ENCODE results near the gene SIX5. TPM values are rescaled to one million over a fixed set of nuclear protein-coding genes. Genes with fewer than 3 reads are reported as not detected.

The SIX5 gene
- total RNA-seq, 1 donor from 2014 or later = 11.2 TPM

DNA sequence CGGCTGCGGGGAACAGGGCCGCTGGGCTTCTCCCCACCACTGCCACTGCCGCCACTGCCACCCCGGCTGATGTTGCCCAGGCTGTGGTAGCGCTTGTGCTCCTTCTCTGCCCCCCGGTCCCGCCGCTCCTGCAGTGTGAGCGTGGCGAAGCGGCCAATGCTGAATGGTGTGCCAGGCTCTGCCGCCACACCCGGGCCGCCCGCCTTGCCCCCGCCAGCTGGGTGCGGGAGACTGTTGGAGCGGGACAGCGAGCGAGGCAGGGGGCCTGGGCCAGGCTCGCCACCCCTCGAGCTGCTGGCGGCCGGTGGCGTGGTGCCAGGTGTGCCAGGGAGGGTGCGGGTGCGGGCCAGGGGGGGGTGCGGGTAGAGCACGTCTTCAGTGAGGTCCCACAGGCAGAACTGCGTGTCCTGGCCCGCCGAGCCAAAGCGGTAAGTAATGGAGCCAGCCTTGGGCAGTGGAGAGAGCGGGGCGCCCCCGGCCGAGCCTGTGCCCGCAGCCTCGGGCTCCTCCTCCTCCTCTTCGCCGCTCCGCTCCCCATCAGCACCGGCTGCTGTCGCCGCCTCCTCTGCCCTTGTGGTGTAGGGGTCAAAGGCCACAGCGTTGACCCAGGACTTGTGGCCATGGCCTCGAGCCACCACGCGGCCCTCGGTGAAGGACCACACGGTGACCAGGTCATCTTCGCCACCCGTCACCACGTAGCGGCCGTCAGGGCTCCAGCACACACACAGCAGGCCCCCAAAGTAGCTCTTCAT is 16.9 kb upstream of the SIX5 start:
- H3K4me3 ChIP-seq (ENCODE audit: low read depth, low read length) = no peak overlapping the region
- TF ChIP-seq, protein P1, sequence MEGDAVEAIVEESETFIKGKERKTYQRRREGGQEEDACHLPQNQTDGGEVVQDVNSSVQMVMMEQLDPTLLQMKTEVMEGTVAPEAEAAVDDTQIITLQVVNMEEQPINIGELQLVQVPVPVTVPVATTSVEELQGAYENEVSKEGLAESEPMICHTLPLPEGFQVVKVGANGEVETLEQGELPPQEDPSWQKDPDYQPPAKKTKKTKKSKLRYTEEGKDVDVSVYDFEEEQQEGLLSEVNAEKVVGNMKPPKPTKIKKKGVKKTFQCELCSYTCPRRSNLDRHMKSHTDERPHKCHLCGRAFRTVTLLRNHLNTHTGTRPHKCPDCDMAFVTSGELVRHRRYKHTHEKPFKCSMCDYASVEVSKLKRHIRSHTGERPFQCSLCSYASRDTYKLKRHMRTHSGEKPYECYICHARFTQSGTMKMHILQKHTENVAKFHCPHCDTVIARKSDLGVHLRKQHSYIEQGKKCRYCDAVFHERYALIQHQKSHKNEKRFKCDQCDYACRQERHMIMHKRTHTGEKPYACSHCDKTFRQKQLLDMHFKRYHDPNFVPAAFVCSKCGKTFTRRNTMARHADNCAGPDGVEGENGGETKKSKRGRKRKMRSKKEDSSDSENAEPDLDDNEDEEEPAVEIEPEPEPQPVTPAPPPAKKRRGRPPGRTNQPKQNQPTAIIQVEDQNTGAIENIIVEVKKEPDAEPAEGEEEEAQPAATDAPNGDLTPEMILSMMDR (conservative IDR thresholded peaks at IDR 0.05; ENCODE audit: low read depth, low read length) = no peak
- DNase-seq (ENCODE audit: low read depth) = no peak

GRCh38 chr19:45785097-45785496 is 16.0 kb upstream of the SIX5 start:
- DNase-seq (ENCODE audit: low read depth) = no peak
- H3K4me3 ChIP-seq (ENCODE audit: low read depth, low read length) = no peak overlapping the region
- TF ChIP-seq, protein P1 (conservative IDR thresholded peaks at IDR 0.05; ENCODE audit: low read depth, low read length) = no peak

- H3K4me3 ChIP-seq (ENCODE audit: low read depth, low read length) = no peak overlapping the region
Observed at GRCh38 chr19:45784096-45784495, 15.0 kb upstream of the SIX5 start.

DNA sequence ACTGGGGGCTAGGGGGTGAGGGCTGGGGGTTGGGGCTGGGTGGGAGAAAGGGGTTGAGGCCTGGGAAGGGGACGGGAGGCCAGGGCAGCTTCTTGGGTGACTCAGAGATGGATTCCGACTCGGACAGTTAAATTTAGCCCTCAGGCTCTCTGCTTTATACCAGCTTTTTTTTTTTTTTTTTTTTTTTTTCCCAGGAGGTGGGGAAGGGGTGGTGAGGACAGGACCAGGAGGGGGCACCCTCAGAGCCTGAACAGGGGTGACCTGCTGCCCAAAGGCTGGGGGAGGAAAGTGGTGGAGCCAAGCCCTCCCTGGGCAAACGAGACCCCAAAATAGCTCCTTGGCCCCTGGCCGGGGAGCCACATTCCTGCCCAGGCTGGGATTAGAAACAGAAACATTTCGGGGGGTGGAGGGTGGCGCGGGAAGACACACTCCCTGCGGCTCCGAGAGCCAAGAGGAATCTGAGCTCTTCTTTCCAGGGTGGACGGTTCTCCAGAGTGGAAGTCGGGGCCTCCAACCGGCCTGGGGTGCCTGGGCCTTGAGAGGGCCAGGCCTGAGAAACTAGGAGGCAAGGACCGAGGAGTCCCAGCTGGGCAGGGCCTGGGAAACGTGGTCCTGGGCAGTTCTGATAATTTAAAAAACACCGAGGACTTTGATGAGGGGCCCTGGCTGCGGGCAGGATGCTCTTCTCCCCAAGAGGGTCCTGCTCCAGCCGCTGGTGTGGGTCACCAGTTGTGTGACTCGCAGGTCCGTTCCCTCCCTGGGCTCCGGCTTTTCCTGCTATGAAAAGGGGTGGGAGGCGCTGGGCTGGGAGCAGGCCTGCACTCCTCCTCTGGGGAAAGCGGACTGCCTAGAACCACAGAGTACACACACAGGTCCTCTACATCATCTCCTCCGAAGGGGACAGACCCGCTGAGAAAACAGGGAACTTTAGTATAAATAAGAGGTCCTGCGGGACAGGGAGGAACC is 14.1 kb upstream of the SIX5 start:
- H3K4me3 ChIP-seq (ENCODE audit: low read depth, low read length) = no peak overlapping the region
- DNase-seq (ENCODE audit: low read depth) = no peak

More at GRCh38 chr19:45784096-45784495, 15.0 kb upstream of the SIX5 start:
- TF ChIP-seq, protein P1 (conservative IDR thresholded peaks at IDR 0.05; ENCODE audit: low read depth, low read length) = no peak
- DNase-seq (ENCODE audit: low read depth) = no peak

DNA sequence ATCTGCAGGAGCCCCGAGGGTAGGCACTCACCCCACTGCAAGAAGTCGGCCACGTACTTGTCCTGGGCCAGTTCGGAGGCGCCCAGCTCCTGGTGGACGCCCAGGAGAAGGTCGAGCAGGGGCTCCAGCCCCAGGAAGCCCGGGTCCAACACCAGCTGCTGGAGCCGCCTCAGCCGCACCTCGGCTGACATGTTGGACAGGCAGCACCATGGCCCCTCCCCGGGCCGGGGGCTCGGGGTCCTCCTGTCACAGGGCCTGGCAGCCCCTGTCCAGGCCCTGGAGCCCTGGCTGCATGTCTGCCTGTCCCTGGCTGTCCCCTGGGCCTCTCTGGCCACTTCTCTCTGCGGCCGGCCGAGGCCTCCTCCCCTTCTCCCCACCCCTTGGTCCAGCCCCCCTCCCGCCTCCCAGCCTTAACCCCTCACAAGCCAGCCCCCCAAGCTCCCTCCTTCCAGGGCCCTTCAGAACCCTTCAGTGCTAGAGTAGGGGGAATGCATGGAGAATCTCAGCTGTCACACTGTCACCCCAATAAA is 13.2 kb upstream of the SIX5 start, which contains the start of gene DMPK:
TSS of gene DMPK (minus strand) at position 329 of the 530 bp plus-strand sequence. CDS start at position 191, 138 bp downstream.
- H3K4me3 ChIP-seq (ENCODE audit: low read depth, low read length) = no peak within 1 kb of the TSS
- no peak for DNase-seq (ENCODE audit: low read depth)
- TF ChIP-seq, protein P1 (conservative IDR thresholded peaks at IDR 0.05; ENCODE audit: low read depth, low read length) = no peak

More for the DNA sequence above, 14.1 kb upstream of the SIX5 start:
- TF ChIP-seq, protein P1 (conservative IDR thresholded peaks at IDR 0.05; ENCODE audit: low read depth, low read length) = no peak

DNA sequence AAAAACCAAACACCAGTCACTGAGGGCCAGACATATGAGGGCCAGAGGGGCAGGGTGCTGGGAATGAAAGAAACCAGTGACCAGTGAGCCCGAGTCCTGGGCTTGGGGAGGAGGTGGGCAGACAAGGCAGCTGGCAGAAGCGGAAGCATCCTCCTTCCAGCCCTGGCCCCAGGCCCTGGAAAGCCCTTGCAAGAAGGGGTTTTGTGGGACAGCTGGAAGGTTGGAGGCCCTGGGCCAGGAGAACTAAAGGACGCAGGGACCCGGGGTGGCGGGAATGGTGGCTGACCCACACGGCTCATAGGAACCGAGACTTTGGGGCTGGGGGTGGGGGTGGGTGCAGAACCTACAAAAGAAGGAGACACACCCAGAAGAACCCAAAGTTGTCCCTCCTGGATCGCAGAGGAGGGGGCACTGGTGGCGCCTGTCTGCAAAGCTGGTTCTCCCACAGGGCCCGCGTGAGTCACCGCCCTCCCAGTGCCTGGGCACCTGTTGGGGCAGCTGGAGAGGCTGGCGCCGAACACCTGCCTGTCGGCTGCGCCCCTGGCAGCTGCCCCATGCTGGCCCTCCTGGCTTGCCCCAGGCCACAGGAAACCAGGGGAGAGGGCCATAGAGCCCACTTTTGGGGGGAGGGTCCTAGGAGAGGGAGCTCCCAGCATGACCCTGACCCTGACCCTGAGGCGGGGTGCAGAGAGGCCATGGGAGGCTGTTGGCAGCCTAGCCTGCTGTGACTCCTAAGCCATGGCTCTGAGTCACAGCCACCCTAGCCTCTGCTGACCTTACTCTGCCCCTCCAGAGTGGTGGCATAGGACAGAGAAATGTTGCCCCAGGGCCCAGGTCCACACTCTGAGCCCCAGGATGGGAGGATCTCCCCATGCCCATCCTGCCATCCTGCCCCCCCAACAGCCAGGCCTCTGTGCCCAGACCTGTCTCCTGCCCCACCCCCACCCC is 12.4 kb upstream of the SIX5 start:
- no peak overlapping the region for H3K4me3 ChIP-seq (ENCODE audit: low read depth, low read length)
- DNase-seq (ENCODE audit: low read depth) = no peak
- TF ChIP-seq, protein P1 (conservative IDR thresholded peaks at IDR 0.05; ENCODE audit: low read depth, low read length) = no peak
